Upper lobe of right lung (tissue), 1 donor: ENCODE measurements around the gene SPIN1. TPM values are rescaled to one million over a fixed set of nuclear protein-coding genes. Genes with fewer than 3 reads are reported as not detected.
A peak's percentile ranks its signal among the peaks of the same experiment; 100 is the strongest.
"Not testable (repeated sequence)": the region's sequence is repeated elsewhere in the genome, so short reads cannot be mapped to it uniquely, and the experiment has no call there.

Experiments used
- ATAC-seq: fragments of 200-7000 bp; cut with Tn5 transposase; one replicate; pipeline ENCODE4 v1.9.1; 2020; ENCODE audit warnings: mild to moderate bottlenecking, moderate library complexity
- DNase-seq: peaks from one replicate; pipeline ENCODE4 v3.0.0-alpha.2; 2020
- H3K27ac ChIP-seq: fragments of 200-600 bp; one replicate; pipeline ENCODE4 v1.8.0; 2022
- H3K27me3 ChIP-seq: fragments of 200-600 bp; one replicate; pipeline ENCODE4 v1.8.0; 2022; ENCODE audit warnings: mild to moderate bottlenecking
- H3K36me3 ChIP-seq: fragments of 200-600 bp; one replicate; pipeline ENCODE4 v1.8.0; 2022
- H3K4me1 ChIP-seq: fragments of 200-600 bp; one replicate; pipeline ENCODE4 v1.8.0; 2022
- H3K4me3 ChIP-seq: fragments of 200-600 bp; one replicate; pipeline ENCODE4 v1.8.0; 2022; ENCODE audit warnings: mild to moderate bottlenecking
- H3K9me3 ChIP-seq: fragments of 200-600 bp; one replicate; pipeline ENCODE4 v1.8.0; 2022
- intact Hi-C: fragments of 100-400 bp; cut with DNase I; formaldehyde crosslinking; loops from one replicate; pipeline ENCODE4 v1.11.0; 2022
- total RNA-seq: library from RNA; stranded (reverse); fragmentation: NEBNext Ultra II Directional; extraction: Animal tissue kit (Norgen Biotek cat#: 25700); gene quantifications from one replicate; pipeline ENCODE4 v1.2.1, GENCODE V29; 2021
- TF ChIP-seq, protein P1 (sequence below): fragments of 200-600 bp; IDR thresholded peaks from one replicate; pipeline ENCODE4 v1.8.0; 2022; ENCODE audit warnings: antibody characterized with exemption
- donor health status: DM: no; HTN: yes; CAD: no; lungs with severe emphysema.

Gene SPIN1
- total RNA-seq, 1 donor from 2014 or later: 69.2 TPM

DNA sequence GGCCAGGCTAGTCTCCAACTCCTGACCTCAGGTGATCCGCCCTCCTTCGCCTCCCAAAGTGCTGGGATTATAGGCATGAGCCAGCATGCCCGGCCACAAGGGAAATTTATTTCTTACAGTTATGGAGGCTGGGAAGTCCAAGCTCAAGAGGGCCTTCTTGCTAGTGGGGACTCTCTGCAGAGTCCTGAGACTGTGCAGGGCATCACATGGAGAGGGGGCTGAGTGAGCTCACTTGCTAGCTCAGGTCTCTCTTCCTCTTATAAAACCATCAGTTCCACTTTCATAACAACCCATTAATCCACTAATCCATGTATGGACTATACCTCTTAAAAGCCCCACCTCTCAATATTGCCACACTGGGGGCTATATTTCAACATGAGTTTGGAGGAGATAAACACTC is 5.1 kb upstream of the SPIN1 start:
- no peak overlapping the region for H3K27ac ChIP-seq
- intact Hi-C loops: no loop called here
- ATAC-seq (no peak), DNase-seq (no peak)
- no peaks in the 10 kb centered on the region for H3K9me3 ChIP-seq
- H3K4me3 ChIP-seq: no peak overlapping the region
- no peaks in the 10 kb centered on the region for H3K4me1 ChIP-seq
- H3K27me3 ChIP-seq: no peaks in the 10 kb centered on the region
- TF ChIP-seq, protein P1, sequence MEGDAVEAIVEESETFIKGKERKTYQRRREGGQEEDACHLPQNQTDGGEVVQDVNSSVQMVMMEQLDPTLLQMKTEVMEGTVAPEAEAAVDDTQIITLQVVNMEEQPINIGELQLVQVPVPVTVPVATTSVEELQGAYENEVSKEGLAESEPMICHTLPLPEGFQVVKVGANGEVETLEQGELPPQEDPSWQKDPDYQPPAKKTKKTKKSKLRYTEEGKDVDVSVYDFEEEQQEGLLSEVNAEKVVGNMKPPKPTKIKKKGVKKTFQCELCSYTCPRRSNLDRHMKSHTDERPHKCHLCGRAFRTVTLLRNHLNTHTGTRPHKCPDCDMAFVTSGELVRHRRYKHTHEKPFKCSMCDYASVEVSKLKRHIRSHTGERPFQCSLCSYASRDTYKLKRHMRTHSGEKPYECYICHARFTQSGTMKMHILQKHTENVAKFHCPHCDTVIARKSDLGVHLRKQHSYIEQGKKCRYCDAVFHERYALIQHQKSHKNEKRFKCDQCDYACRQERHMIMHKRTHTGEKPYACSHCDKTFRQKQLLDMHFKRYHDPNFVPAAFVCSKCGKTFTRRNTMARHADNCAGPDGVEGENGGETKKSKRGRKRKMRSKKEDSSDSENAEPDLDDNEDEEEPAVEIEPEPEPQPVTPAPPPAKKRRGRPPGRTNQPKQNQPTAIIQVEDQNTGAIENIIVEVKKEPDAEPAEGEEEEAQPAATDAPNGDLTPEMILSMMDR: no peak
- no peaks in the 10 kb centered on the region for H3K36me3 ChIP-seq

DNA sequence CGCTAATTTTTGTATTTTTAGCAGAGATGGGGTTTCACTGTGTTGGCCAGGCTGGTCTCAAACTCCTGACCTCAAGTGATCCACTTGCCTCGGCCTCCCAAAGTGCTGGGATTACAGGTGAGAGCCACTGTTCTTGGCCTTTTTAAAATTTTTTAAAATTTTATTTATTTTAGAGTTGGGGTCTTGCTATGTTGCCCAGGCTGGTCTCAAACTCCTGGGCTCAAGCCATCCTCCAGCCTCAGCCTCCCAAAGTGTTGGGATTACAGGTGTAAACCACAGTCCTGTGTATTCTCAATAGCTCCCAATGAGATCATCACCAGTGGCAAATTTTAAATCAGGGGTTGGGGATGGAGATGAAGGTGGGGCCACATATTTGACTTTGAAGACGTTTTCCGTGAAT is 2.1 kb upstream of the SPIN1 start:
- H3K27me3 ChIP-seq, H3K27ac ChIP-seq, DNase-seq, ATAC-seq, H3K4me1 ChIP-seq, H3K4me3 ChIP-seq, H3K36me3 ChIP-seq, H3K9me3 ChIP-seq, intact Hi-C loops: not testable (repeated sequence)

DNA sequence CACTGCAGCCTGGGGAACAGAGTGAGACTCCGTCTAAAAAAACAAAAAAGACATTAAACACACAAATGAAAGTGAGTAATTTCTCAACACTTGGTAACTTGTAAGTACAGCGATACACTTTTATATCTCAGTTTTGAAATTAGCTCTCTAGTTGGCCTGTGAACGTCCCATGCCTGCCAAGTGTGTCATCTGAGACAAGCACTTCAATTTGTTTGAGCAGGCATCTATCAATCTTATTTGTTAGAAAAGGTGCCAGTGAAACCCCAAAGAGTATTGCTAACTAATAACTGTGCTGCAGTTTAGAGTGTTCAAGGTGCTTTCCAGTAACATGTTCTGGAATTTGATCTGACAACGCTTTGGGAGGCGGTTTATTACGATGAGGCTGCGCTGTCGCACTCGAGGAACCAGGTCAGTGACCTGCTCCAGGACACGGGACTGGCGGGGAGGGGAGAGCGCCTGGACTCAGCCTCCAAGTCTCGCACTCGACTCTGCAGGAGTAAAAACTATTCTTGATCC is 1.1 kb upstream of the SPIN1 start:
- peaks cover 14% of the 10 kb centered on the region for H3K4me1 ChIP-seq
- intact Hi-C loops: no loop called here
- H3K27me3 ChIP-seq: no peaks in the 10 kb centered on the region
- H3K9me3 ChIP-seq: no peaks in the 10 kb centered on the region
- ATAC-seq: peak; percentile 12
- DNase-seq: peak; percentile 77
- H3K4me3 ChIP-seq: peak overlapping the region; percentile 84
- H3K27ac ChIP-seq: peak overlapping the region; percentile 86
- no peaks in the 10 kb centered on the region for H3K36me3 ChIP-seq
- TF ChIP-seq, protein P1: no peak

DNA sequence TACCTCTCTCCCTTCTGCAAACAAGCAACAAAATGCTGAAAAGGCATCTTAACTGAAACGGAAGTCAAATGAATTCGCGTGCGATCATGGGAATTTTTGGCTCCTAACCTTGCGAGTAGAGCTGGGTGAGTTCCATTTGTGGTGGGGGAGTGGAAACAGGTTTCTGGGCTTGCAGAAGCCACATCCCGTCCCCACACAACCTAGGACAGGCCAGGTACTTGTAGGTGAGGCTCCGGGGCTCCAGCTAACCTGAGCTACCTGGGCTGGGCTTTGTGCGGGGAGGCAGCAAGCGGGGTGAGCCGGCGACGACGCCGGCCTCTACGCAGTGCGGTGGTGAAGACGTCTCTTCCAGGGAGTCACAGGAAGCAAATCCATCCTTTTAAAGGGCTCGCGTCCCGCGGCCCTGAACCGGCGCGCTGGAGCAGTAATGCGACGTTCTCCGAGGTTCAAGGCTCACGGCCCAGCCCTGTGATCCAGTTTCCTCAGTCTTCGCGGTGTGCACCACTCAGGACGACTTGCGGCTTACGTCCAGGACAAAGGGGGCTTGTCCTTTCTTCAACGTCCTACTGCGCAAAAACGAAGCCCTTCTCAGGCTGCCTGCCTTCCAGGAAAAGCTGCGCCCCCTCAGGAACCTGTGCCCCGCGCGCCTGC is 567 bp upstream of the SPIN1 start:
- TF ChIP-seq, protein P1: no peak
- Histone ChIP-seq H3K4me3 (peak overlapping the region; percentile 84), H3K9me3 (no peaks in the 10 kb centered on the region), H3K27ac (peak overlapping the region; percentile 86), H3K4me1 (peaks cover 20% of the 10 kb centered on the region), H3K27me3 (no peaks in the 10 kb centered on the region), H3K36me3 (no peaks in the 10 kb centered on the region)
- ATAC-seq: peak; percentile 60
- intact Hi-C loops: no loop called here
- peak; percentile 83 for DNase-seq

DNA sequence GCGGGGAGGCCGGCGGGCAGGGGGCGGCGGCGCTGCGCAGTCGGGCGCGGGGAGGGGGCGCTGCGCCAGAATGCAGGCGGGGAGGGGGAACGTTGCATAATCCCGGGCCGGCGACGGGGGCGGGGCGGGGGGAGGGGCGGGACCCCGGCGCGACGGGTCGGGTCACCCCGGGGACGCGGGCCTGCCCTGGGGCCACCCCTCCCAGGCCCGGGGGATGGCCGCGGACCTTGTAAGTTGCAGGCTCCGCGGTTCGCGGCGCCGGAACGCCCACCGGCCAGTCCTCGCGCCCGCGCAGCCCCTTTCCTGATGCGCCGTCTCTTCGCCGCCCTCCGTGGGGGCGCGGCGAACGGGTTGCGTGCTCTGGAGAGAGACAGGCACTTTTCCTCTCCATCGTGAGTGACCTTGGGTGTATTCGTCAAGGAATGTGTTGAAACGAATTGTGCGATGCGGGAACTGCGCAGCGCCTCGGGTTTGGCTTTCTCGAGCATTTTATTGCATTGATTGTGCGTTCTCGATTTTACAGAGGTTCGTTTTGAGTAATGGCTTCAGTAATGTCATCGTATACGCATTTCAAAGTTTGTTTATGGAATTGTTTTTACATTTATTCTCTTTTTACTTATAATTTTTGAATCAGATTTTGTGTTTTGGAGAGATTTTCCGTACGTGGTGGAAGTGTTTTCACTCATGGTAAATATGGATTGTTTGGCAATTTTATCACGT is 802 bp downstream of the SPIN1 start:
- H3K4me3 ChIP-seq: peak overlapping the region; percentile 84
- ATAC-seq (peak; percentile 54), DNase-seq (peak; percentile 84)
- H3K27me3 ChIP-seq: no peaks in the 10 kb centered on the region
- intact Hi-C loops: no loop called here
- no peaks in the 10 kb centered on the region for H3K9me3 ChIP-seq
- H3K4me1 ChIP-seq: peaks cover 20% of the 10 kb centered on the region
- TF ChIP-seq, protein P1: no peak
- H3K36me3 ChIP-seq: no peaks in the 10 kb centered on the region
- peak overlapping the region; percentile 86 for H3K27ac ChIP-seq

DNA sequence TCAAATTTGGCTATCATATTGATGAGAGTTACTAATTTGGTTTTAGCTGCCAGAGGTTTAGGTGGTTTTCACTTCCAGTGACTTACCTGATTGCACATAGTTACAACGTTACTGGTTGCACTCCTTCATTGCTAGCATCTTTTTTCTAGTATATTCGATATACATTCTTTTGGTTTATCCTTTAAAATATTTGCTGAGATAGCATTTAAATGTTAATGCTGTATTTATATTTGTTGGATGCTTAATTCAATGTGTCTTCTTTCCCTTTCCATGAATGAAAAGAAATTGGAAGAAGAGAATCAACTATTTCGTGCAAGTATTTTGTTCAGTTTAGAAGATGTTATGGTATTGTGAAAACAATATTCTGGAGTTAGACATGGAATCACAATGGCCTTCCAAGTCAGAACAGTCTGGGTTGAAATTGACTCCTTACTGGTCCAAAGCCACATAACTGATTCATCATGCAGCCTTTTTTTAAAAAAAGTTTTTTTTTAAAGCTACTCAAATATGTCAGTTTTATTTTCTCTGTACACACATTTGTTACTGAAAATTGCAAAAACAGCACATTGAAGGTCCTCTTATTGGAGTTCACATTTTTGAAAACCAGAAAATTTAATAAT is 2.2 kb downstream of the SPIN1 start:
- Histone ChIP-seq H3K27me3 (no peaks in the 10 kb centered on the region), H3K9me3 (no peaks in the 10 kb centered on the region), H3K27ac (no peak overlapping the region), H3K4me3 (peak overlapping the region; percentile 3), H3K4me1 (peaks cover 20% of the 10 kb centered on the region), H3K36me3 (no peaks in the 10 kb centered on the region)
- intact Hi-C loops: no loop called here
- DNase-seq (no peak), ATAC-seq (no peak)
- TF ChIP-seq, protein P1: no peak
